Loucy (cell line): ENCODE data around the gene GAK.

Experiments used
- H2AFZ ChIP-seq: fragments of 200-600 bp; sonication (generic); 2 replicates; pipeline ENCODE4 v1.6.0; 2016; ENCODE audit warnings: antibody characterized with exemption, mild to moderate bottlenecking, low read length, moderate library complexity
- H3F3A ChIP-seq: fragments of 200-600 bp; 2 replicates; pipeline ENCODE4 v1.6.0; 2016; ENCODE audit warnings: antibody characterized with exemption, low read depth, mild to moderate bottlenecking
- H3K27me3 ChIP-seq: fragments of 200-600 bp; sonication (generic); 2 replicates; pipeline ENCODE4 v1.6.1; 2014; ENCODE audit warnings: low read length, mild to moderate bottlenecking; ENCODE audit not compliant: insufficient read depth, poor library complexity, severe bottlenecking
- H3K36me3 ChIP-seq: fragments of 200-600 bp; sonication (generic); 2 replicates; pipeline ENCODE4 v1.6.1; 2016; ENCODE audit warnings: low read length; ENCODE audit not compliant: insufficient read depth
- H3K4me1 ChIP-seq: fragments of 200-600 bp; sonication (generic); 2 replicates; pipeline ENCODE4 v1.5.1; 2014; ENCODE audit warnings: low read length, mild to moderate bottlenecking; ENCODE audit not compliant: insufficient read depth, poor library complexity, severe bottlenecking
- H3K4me2 ChIP-seq: fragments of 200-600 bp; sonication (generic); 2 replicates; pipeline ENCODE4 v1.6.0; 2014; ENCODE audit warnings: antibody characterized with exemption, low read length, low read depth, mild to moderate bottlenecking; ENCODE audit not compliant: poor library complexity, severe bottlenecking
- H3K4me3 ChIP-seq: fragments of 200-600 bp; sonication (generic); 2 replicates; pipeline ENCODE4 v1.5.1; 2014; ENCODE audit warnings: low read length, mild to moderate bottlenecking, mixed read lengths; ENCODE audit not compliant: poor library complexity, severe bottlenecking
- H3K79me2 ChIP-seq: fragments of 200-600 bp; sonication (generic); 2 replicates; pipeline ENCODE4 v1.6.1; 2014; ENCODE audit warnings: low read length; ENCODE audit not compliant: insufficient read depth
- H3K9ac ChIP-seq: fragments of 200-600 bp; sonication (generic); 2 replicates; pipeline ENCODE4 v1.6.0; 2014; ENCODE audit warnings: mild to moderate bottlenecking, low read depth, low read length, moderate library complexity; ENCODE audit not compliant: poor library complexity, severe bottlenecking
- H3K9me2 ChIP-seq: fragments of 200-600 bp; sonication (generic); replicated peaks from 2 replicates; pipeline ENCODE4 v1.6.1; 2016; ENCODE audit warnings: low read depth, low read length, mixed read lengths
- H3K9me3 ChIP-seq: fragments of 200-600 bp; sonication (generic); 2 replicates; pipeline ENCODE4 v1.6.1; 2014; ENCODE audit warnings: mild to moderate bottlenecking, antibody characterized with exemption, low read length, low read depth; ENCODE audit not compliant: insufficient read depth
- H4K20me1 ChIP-seq: fragments of 200-600 bp; sonication (generic); 2 replicates; pipeline ENCODE4 v1.6.0; 2014; ENCODE audit warnings: antibody characterized with exemption, low read length, mild to moderate bottlenecking; ENCODE audit not compliant: insufficient read depth, poor library complexity, severe bottlenecking
- CTCF ChIP-seq: fragments of 200-600 bp; sonication (generic); conservative IDR thresholded peaks from 2 replicates; pipeline ENCODE4 v1.5.1; 2014; ENCODE audit warnings: mild to moderate bottlenecking, antibody characterized with exemption, low read length
- EZH2phosphoT487 ChIP-seq: fragments of 200-600 bp; IDR thresholded peaks from 2 replicates; pipeline ENCODE4 v1.6.1; 2018; ENCODE audit warnings: antibody characterized with exemption, mild to moderate bottlenecking, moderate library complexity, borderline replicate concordance

Gene GAK

GRCh38 chr4:875818-876423 is 56.2 kb downstream of the GAK start:
- no peaks in the 10 kb centered on the region for H3K4me1 ChIP-seq
- H4K20me1 ChIP-seq = no peaks in the 10 kb centered on the region
- H3K79me2 ChIP-seq = no peaks in the 10 kb centered on the region
- H3K27me3 ChIP-seq = no peaks in the 10 kb centered on the region
- H2AFZ ChIP-seq = no peak overlapping the region
- no peak overlapping the region for H3K4me2 ChIP-seq
- peaks cover 19% of the 10 kb centered on the region; the same call in 1 of the 2 replicates for H3K36me3 ChIP-seq
- H3F3A ChIP-seq = no peaks in the 10 kb centered on the region
- H3K9me3 ChIP-seq = no peaks in the 10 kb centered on the region
- no peak overlapping the region for H3K9ac ChIP-seq
- no peaks in the 10 kb centered on the region for H3K9me2 ChIP-seq
- H3K4me3 ChIP-seq = no peak overlapping the region
- TF ChIP-seq EZH2phosphoT487 (no peak), CTCF (no peak)

GRCh38 chr4:874971-875817 is 56.9 kb downstream of the GAK start:
- H3F3A ChIP-seq = no peaks in the 10 kb centered on the region
- H2AFZ ChIP-seq = no peak overlapping the region
- H3K27me3 ChIP-seq = no peaks in the 10 kb centered on the region
- TF ChIP-seq CTCF = no peak
- no peak for TF ChIP-seq EZH2phosphoT487
- H4K20me1 ChIP-seq = no peaks in the 10 kb centered on the region
- peaks cover 26% of the 10 kb centered on the region; the same call in 1 of the 2 replicates for H3K36me3 ChIP-seq
- no peaks in the 10 kb centered on the region for H3K9me3 ChIP-seq
- H3K4me1 ChIP-seq = no peaks in the 10 kb centered on the region
- no peak overlapping the region for H3K4me2 ChIP-seq
- H3K9me2 ChIP-seq = no peaks in the 10 kb centered on the region
- no peak overlapping the region for H3K4me3 ChIP-seq
- no peaks in the 10 kb centered on the region for H3K79me2 ChIP-seq
- H3K9ac ChIP-seq = no peak overlapping the region

- Histone ChIP-seq H2AFZ (no peak overlapping the region), H3K9me2 (no peaks in the 10 kb centered on the region), H3K4me3 (no peak overlapping the region), H3K9me3 (no peaks in the 10 kb centered on the region), H3K27me3 (no peaks in the 10 kb centered on the region), H3F3A (no peaks in the 10 kb centered on the region), H3K36me3 (peaks cover 33% of the 10 kb centered on the region; the same call in 1 of the 2 replicates), H3K4me2 (no peak overlapping the region), H3K79me2 (no peaks in the 10 kb centered on the region), H3K4me1 (no peaks in the 10 kb centered on the region), H4K20me1 (no peaks in the 10 kb centered on the region), H3K9ac (no peak overlapping the region)
- TF ChIP-seq EZH2phosphoT487 (no peak), CTCF (no peak)
These were observed 58.1 kb downstream of the GAK start for GRCh38 chr4:874056-874455.
